HEK293 (cell line): Measurements from ENCODE around the gene ALLC.

Experiments used
- CTCF ChIA-PET: fragments of 350-600 bp; formaldehyde crosslinking; extraction: SDS; loops from one replicate; lab custom pipeline; 2021; ENCODE audit warnings: antibody characterized with exemption; lab: Yijun Ruan, JAX
- POLR2A ChIA-PET: fragments of 300-600 bp; formaldehyde crosslinking; extraction: SDS; loops from one replicate; lab custom pipeline; 2020; ENCODE audit warnings: antibody characterized with exemption, inconsistent platforms; lab: Yijun Ruan, JAX
- H3K27ac ChIP-seq: fragments of 200-500 bp; sonication (Bioruptor generic); 2 replicates; pipeline ENCODE4 v1.5.1; 2014; ENCODE audit warnings: low read depth, low read length, control low read depth, inconsistent platforms; ENCODE audit errors: extremely low read depth
- H3K36me3 ChIP-seq, 2 experiments: fragments of 200-500 bp in 1 of 2; sonication (Bioruptor generic) in 1 of 2; 1 replicate in 1 of 2; 2 replicates in 1 of 2; pipeline ENCODE4 v1.5.1; 2014 to 2017; ENCODE audit warnings: inconsistent platforms in 2 of 2, low read length in 2 of 2; ENCODE audit not compliant: control insufficient read depth in 2 of 2, insufficient read depth in 1 of 2
- H3K4me1 ChIP-seq: fragments of 200-500 bp; sonication (Bioruptor generic); 2 replicates; pipeline ENCODE4 v1.5.1; 2014; ENCODE audit warnings: mild to moderate bottlenecking, low read length, inconsistent platforms; ENCODE audit not compliant: control insufficient read depth, insufficient read depth
- H3K4me3 ChIP-seq: 2 replicates; pipeline ENCODE4 v1.5.1; 2011; ENCODE audit warnings: low read depth, mild to moderate bottlenecking, control low read depth, low read length, moderate library complexity
- H3K9me3 ChIP-seq: fragments of 200-500 bp; sonication (Bioruptor generic); 2 replicates; pipeline ENCODE4 v1.5.1; 2014; ENCODE audit warnings: low read depth, low read length, inconsistent platforms; ENCODE audit not compliant: control insufficient read depth, insufficient read depth
- EGR2 ChIP-seq: fragments of 450-650 bp; formaldehyde crosslinking; IDR thresholded peaks from 2 replicates; pipeline ENCODE4 v1.5.1; 2016; ENCODE audit warnings: low read depth, missing biosample characterization, missing genetic modification characterization
- ELK4 ChIP-seq: IDR thresholded peaks from 2 replicates; pipeline ENCODE4 v1.6.1; 2011; ENCODE audit warnings: mild to moderate bottlenecking, low read depth, low read length, borderline replicate concordance
- HIC1 ChIP-seq: fragments of 450-650 bp; formaldehyde crosslinking; IDR thresholded peaks from 2 replicates; pipeline ENCODE4 v1.5.1; 2016; ENCODE audit warnings: missing biosample characterization, missing genetic modification characterization
- IKZF3 ChIP-seq: fragments of 450-650 bp; IDR thresholded peaks from 2 replicates; pipeline ENCODE4 v1.5.0; 2018; ENCODE audit warnings: missing biosample characterization, mild to moderate bottlenecking, missing genetic modification characterization, moderate library complexity
- PRDM10 ChIP-seq: fragments of 450-650 bp; formaldehyde crosslinking; IDR thresholded peaks from 2 replicates; pipeline ENCODE4 v1.5.1; 2016; ENCODE audit warnings: missing biosample characterization, missing genetic modification characterization
- SETDB1 ChIP-seq: IDR thresholded peaks from one replicate; pipeline ENCODE4 v1.6.1; 2017; ENCODE audit warnings: mild to moderate bottlenecking, low read length, moderate library complexity, mixed read lengths; ENCODE audit not compliant: insufficient read length
- SP2 ChIP-seq: fragments of 450-650 bp; formaldehyde crosslinking; IDR thresholded peaks from 2 replicates; pipeline ENCODE4 v1.5.1; 2016; ENCODE audit warnings: missing biosample characterization, missing genetic modification characterization
- ZBTB17 ChIP-seq: fragments of 450-650 bp; formaldehyde crosslinking; IDR thresholded peaks from 2 replicates; pipeline ENCODE4 v1.5.1; 2016; ENCODE audit warnings: missing biosample characterization, missing genetic modification characterization
- ZBTB26 ChIP-seq: fragments of 450-650 bp; formaldehyde crosslinking; optimal IDR thresholded peaks from 2 replicates; pipeline ENCODE3; 2016; ENCODE audit warnings: missing biosample characterization, mild to moderate bottlenecking, missing genetic modification characterization
- ZBTB8A ChIP-seq: fragments of 450-650 bp; formaldehyde crosslinking; IDR thresholded peaks from 2 replicates; pipeline ENCODE4 v1.5.1; 2016; ENCODE audit warnings: missing biosample characterization, missing genetic modification characterization
- ZFP69B ChIP-seq: fragments of 450-650 bp; formaldehyde crosslinking; IDR thresholded peaks from 2 replicates; pipeline ENCODE4 v1.5.1; 2016; ENCODE audit warnings: missing biosample characterization, missing genetic modification characterization
- ZNF114 ChIP-seq: fragments of 450-650 bp; formaldehyde crosslinking; IDR thresholded peaks from 2 replicates; pipeline ENCODE4 v1.5.0; 2017; ENCODE audit warnings: missing biosample characterization, missing genetic modification characterization
- ZNF274 ChIP-seq, 2 experiments: fragments of 200-500 bp in 1 of 2; fragments of 450-650 bp in 1 of 2; sonication (Bioruptor generic) in 1 of 2; formaldehyde crosslinking in 1 of 2; IDR thresholded peaks; 2 replicates each; pipeline versions ENCODE4 v1.5.1 to v1.6.1; 2014 to 2016; ENCODE audit warnings: borderline replicate concordance in 1 of 2, inconsistent platforms in 1 of 2, low read length in 1 of 2, missing biosample characterization in 1 of 2, missing genetic modification characterization in 1 of 2
- ZNF391 ChIP-seq: fragments of 450-650 bp; formaldehyde crosslinking; IDR thresholded peaks from 2 replicates; pipeline ENCODE4 v1.5.1; 2016; ENCODE audit warnings: low read depth, missing biosample characterization, missing genetic modification characterization, borderline replicate concordance
- ZNF473 ChIP-seq: fragments of 450-650 bp; formaldehyde crosslinking; IDR thresholded peaks from 2 replicates; pipeline ENCODE4 v1.5.1; 2017; ENCODE audit warnings: missing biosample characterization, missing genetic modification characterization
- ZNF529 ChIP-seq: fragments of 450-650 bp; formaldehyde crosslinking; IDR thresholded peaks from 2 replicates; pipeline ENCODE4 v1.5.1; 2017; ENCODE audit warnings: missing genetic modification characterization, missing biosample characterization; ENCODE audit not compliant: insufficient replicate concordance
- ZNF548 ChIP-seq: fragments of 450-650 bp; formaldehyde crosslinking; IDR thresholded peaks from 2 replicates; pipeline ENCODE4 v1.5.1; 2016; ENCODE audit warnings: missing biosample characterization, missing genetic modification characterization
- ZNF596 ChIP-seq: fragments of 450-650 bp; IDR thresholded peaks from 2 replicates; pipeline ENCODE4 v1.5.0; 2018; ENCODE audit warnings: missing biosample characterization, mild to moderate bottlenecking, missing genetic modification characterization, moderate library complexity
- ZNF626 ChIP-seq: fragments of 450-650 bp; sonication (Bioruptor Pico); formaldehyde crosslinking; IDR thresholded peaks from 2 replicates; pipeline ENCODE4 v1.5.1; 2018; ENCODE audit warnings: missing biosample characterization, missing genetic modification characterization, inconsistent platforms
- ZNF664 ChIP-seq: fragments of 450-650 bp; formaldehyde crosslinking; IDR thresholded peaks from 2 replicates; pipeline ENCODE4 v1.5.1; 2016; ENCODE audit warnings: missing biosample characterization, missing genetic modification characterization
- ZNF76 ChIP-seq: fragments of 450-650 bp; formaldehyde crosslinking; IDR thresholded peaks from 2 replicates; pipeline ENCODE4; 2016; ENCODE audit warnings: low read depth, missing biosample characterization, missing genetic modification characterization, borderline replicate concordance
- ZNF830 ChIP-seq: fragments of 450-650 bp; IDR thresholded peaks from 2 replicates; pipeline ENCODE4 v1.5.0; 2018; ENCODE audit warnings: missing biosample characterization, missing genetic modification characterization, low read depth, mild to moderate bottlenecking, moderate library complexity

Gene ALLC

GRCh38 chr2:3626812-3627499 is 31.0 kb upstream of the ALLC start:
- CTCF ChIA-PET = interaction anchor here (0.6 kb wide), 1 partner anchor 297 kb away, joined by 3 read pairs; no protein-coding TSS in a partner anchor
- no peaks in the 10 kb centered on the region for H3K4me1 ChIP-seq
- POLR2A ChIA-PET = no interaction called here
- TF ChIP-seq ELK4 (no peak), HIC1 (tag by site-specific recombination) (no peak; the same call in 1 of the 2 replicates), ZNF274 (IDR thresholded peaks at IDR 0.05; ENCODE audit: low read length) (no peak), ZNF274 (tag by site-specific recombination; IDR thresholded peaks at IDR 0.05; ENCODE audit: borderline replicate concordance) (no peak), IKZF3 (no peak), PRDM10 (no peak), ZNF626 (no peak), ZNF114 (tag by site-specific recombination) (no peak)
- H3K9me3 ChIP-seq = no peaks in the 10 kb centered on the region
- H3K36me3 ChIP-seq = no peaks in the 10 kb centered on the region
- no peak overlapping the region for H3K4me3 ChIP-seq
- H3K27ac ChIP-seq = no peak overlapping the region

GRCh38 chr2:3627500-3628100 is 30.4 kb upstream of the ALLC start:
- Histone ChIP-seq H3K4me3 (no peak overlapping the region), H3K27ac (no peak overlapping the region), H3K4me1 (no peaks in the 10 kb centered on the region), H3K36me3 (no peaks in the 10 kb centered on the region), H3K9me3 (no peaks in the 10 kb centered on the region)
- TF ChIP-seq SETDB1 = no peak
- no peak for TF ChIP-seq ZBTB17
- TF ChIP-seq ZNF664 = no peak
- TF ChIP-seq ZNF596 (tag by site-specific recombination) = no peak
- TF ChIP-seq ZBTB26 (tag by site-specific recombination) = no peak
- no peak for TF ChIP-seq ZNF830 (tag by site-specific recombination)
- TF ChIP-seq ZNF76 (tag by site-specific recombination) = no peak
- TF ChIP-seq ZFP69B (tag by site-specific recombination) = no peak
- no peak for TF ChIP-seq ZNF391 (tag by site-specific recombination)
- TF ChIP-seq ZBTB8A (tag by site-specific recombination) = no peak
- TF ChIP-seq EGR2 (tag by site-specific recombination) = no peak
- TF ChIP-seq ZNF473 = no peak
- TF ChIP-seq ZNF529 (tag by site-specific recombination) = no peak
- TF ChIP-seq ZNF548 (tag by site-specific recombination) = no peak
- TF ChIP-seq SP2 (tag by site-specific recombination) = no peak
- POLR2A ChIA-PET = no interaction called here
- CTCF ChIA-PET = no interaction called here
